Measurements from ENCODE around the gene MEF2A. TPM values are rescaled to one million over a fixed set of nuclear protein-coding genes. Genes with fewer than 3 reads are reported as not detected.

The MEF2A gene
- total and polyA plus RNA-seq, 9 of the 15 experiments (the other 6 are each of a cell fraction or from before 2014, with no cell fraction given): 1.6 to 18.7 (median 8.7) TPM

DNA sequence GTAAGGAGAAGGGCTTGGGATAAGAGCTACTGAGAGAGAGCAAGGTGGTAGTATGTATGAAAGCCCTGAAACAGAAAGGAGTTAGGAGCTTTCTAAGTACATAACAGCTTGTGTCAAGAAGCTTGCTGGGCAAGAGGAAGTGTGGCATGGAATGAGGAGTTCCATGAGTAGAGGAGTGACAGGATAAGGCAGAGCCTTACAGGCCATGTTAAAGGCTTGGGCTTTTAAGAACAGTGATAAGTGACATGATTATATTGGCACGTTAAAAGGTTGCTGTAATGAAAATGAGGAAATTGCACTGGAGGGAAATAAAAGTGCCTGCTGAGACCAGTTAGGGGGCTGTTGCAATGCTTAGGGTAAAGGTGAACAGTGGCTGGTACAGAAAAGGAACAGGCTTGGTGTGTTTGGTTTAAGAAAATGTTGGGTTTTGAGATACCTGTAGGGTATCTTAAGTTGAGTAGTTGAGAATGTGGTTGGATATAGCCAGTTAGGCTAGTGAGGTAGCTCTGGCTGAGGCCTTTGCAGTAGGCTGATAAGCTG is 49.0 kb downstream of the MEF2A start:
- Histone ChIP-seq H4K20me1 (replicated peaks; ENCODE audit: control insufficient read depth, insufficient read depth, low read length) (no peaks in the 10 kb centered on the region), H3K4me1 (replicated peaks in 1 of 2; ENCODE audit: control insufficient read depth in 2 of 2, insufficient read depth in 2 of 2, low read length in 2 of 2) (peaks cover 0 to 17% of the 10 kb centered on the region in 2 experiments; a peak in 2 of 5 replicates), H3K36me3 (ENCODE audit: control insufficient read depth, insufficient read depth, low read length) (no peaks in the 10 kb centered on the region), H3K79me2 (ENCODE audit: control insufficient read depth, insufficient read depth, low read length) (no peaks in the 10 kb centered on the region; the same call in 2 of the 3 replicates), H2AFZ (ENCODE audit: low read depth, low read length) (no peak overlapping the region), H3K9me3 (replicated peaks; ENCODE audit: control insufficient read depth, insufficient read depth, low read depth, low read length) (no peaks in the 10 kb centered on the region), H3K4me3 (no peak overlapping the region), H3K27ac (ENCODE audit: extremely low read depth, low read depth, low read length) (peak overlapping the region; percentile 1; the same call in 1 of the 3 replicates), H3K27me3 (ENCODE audit: control insufficient read depth in 2 of 2, insufficient read depth in 2 of 2, low read length in 2 of 2) (no peaks in the 10 kb centered on the region), H3K9ac (ENCODE audit: insufficient read depth in 1 of 2, low read depth in 2 of 2, low read length in 2 of 2) (no peak overlapping the region), H3K9me1 (ENCODE audit: control insufficient read depth, insufficient read depth, low read length) (no peaks in the 10 kb centered on the region), H3K4me2 (ENCODE audit: insufficient read depth, low read length) (no peak overlapping the region)
- TF ChIP-seq, protein P1, sequence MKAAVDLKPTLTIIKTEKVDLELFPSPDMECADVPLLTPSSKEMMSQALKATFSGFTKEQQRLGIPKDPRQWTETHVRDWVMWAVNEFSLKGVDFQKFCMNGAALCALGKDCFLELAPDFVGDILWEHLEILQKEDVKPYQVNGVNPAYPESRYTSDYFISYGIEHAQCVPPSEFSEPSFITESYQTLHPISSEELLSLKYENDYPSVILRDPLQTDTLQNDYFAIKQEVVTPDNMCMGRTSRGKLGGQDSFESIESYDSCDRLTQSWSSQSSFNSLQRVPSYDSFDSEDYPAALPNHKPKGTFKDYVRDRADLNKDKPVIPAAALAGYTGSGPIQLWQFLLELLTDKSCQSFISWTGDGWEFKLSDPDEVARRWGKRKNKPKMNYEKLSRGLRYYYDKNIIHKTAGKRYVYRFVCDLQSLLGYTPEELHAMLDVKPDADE (conservative IDR thresholded peaks at IDR 0.05; ENCODE audit: control insufficient read depth, low read depth, low read length): no peak
- TF ChIP-seq ARID1B (IDR thresholded peaks at IDR 0.05) (0 out of 2 replicates have a peak, but pooled peaks have one; percentile 12), HMBOX1 (IDR thresholded peaks at IDR 0.05) (peak; percentile 60)
- no TSS peak for BruUV-seq (replicated peaks)
- 0% methylated on average over 1 of the region's 1 CpG for WGBS (ENCODE audit: insufficient coverage, low coverage, missing lambda C conversion rate)
- intact Hi-C loops (cut with micrococcal nuclease) (loop anchor here (5.0 kb wide), 1 partner anchor 48 kb away; the partner anchor contains the start of gene MEF2A), in situ Hi-C loops (cut with MboI) (no loop called here)
- POLR2A ChIA-PET: interaction anchor here (1.0 kb wide), 2 partner anchors 48 to 81 kb away, joined by 3 to 6 read pairs; no protein-coding TSS in a partner anchor
- FAIRE-seq (no peak), DNase-seq (ENCODE audit: extremely low read depth in 1 of 4, low spot score in 3 of 4) (peak in 1 of 4 experiments; percentile 21), ATAC-seq (peak; percentile 56)
- CTCF ChIA-PET (ENCODE audit: low intra/inter-chr PET ratio): no interaction called here

Measured in K562 (cell line).